GM10847 (cell line): ENCODE measurements around the gene ALDH3A2.

ENCODE experiments used
- POLR2A ChIP-seq: IDR thresholded peaks from 2 replicates; pipeline ENCODE4 v1.6.1; 2011; ENCODE audit not compliant: insufficient read length; ENCODE audit errors: extremely low read depth

Gene ALDH3A2

DNA sequence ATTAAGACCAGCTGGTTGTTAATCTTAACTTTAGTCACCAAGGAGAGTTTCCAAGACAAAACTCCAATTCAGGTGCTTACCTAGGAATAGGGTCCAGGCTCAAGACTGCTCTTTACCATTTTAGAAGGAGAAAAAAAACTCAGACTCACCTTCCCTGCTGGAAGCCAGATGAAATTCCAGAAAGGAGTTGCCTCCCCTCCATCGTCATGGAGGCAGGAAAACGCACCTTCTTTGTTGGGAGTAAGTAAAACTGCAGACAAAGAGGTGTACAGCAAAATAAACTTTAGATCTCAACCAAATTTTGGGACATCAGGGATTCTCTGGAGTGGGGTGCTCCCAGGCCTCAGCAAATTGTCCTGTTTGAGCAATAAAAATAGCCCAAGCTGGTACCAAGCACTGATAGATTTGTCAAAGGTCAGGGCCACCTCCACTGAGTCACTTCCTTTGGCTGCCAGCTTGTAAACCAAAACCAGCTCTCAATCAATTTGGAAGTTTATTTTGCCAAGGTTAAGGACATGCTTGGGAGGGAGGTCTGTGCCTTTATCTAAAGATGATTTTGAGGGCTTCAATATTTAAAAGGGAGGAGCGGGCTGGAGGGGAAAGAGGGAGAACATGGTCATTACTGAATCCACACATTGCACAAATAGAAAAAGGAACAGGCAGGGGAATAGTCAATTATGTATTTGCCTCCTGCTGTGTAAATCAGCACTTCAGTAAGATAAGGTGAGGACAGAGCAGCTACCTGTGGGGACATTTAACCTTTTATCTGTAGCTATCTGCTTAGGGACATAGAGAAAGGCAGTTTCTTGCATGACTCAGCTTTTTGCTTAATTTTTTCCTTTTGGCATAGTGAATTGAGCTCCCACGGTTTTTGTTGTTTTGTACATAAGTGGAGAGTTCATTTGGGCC lies 1.5 kb upstream of the ALDH3A2 start:
- TF ChIP-seq POLR2A = no peak

DNA sequence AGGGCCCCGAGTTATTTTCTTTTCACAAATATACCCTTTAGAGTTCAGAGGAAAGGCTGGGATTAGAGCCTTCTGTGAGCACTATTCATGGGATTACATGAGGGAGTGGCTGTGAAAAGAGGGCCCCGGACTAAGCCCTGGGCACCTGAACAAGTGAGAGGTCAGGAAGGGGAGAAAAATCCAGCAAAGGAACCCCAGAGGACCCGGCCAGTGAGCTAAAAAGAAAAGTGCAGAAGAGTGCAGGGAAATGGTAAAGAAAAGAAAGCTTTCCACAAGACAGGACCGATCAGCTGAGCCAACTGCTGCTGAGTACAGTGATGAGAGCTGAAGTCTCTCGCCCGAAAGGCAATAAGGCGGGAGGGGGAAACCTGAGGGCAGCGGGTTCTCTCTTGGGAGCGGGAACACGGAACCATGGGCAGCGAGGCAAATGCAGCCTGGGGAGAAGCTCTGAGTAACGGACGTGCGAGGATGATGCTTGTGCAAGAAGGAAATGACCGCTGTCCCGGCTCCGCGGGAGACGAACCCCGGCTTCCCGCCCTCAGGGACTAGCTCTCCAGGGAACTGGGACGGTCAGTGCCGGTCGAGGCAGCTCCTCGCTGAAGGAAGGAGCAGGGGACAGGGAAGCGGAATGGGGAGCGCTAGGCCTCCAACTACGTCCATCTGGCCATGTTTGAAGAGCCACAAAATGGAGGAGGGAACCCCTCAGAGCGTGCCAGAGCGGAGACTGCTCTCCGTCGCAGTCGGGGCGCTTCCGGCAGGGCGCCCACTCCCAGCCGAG lies 665 bp upstream of the ALDH3A2 start:
- TF ChIP-seq POLR2A = no peak

DNA sequence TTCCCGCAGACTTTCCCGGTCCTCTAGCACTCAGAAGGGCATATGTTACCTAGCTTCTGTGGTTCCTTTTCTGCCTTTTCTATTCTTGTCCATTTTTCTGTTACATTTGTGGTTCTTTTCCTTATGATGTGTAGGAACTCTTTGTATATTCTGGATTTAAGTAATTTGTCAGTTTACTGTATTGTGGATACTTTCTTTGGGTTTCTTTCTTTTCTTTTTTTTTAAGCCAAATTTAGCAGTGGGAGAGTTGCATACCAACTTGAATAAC lies 657 bp downstream of the ALDH3A2 start:
- no peak for TF ChIP-seq POLR2A

DNA sequence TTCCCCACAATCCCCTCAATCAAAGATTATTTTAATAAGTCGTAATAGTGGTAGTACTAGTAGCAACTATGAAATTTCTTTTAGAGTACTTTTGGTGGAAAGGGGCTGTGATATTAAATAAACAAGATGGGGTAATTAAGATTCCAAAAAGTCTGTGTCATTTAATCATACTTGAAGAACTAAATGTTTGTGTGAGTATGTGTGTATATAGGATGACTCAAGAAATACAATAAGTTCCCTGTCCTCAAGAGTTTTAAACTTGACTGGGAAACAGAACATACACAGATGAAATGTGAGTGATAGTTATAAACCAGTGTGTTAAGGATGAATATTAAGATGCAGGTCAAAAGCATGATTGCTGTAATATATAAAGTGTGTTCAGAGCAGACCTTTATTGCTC lies 2.3 kb downstream of the ALDH3A2 start:
- TF ChIP-seq POLR2A = no peak

DNA sequence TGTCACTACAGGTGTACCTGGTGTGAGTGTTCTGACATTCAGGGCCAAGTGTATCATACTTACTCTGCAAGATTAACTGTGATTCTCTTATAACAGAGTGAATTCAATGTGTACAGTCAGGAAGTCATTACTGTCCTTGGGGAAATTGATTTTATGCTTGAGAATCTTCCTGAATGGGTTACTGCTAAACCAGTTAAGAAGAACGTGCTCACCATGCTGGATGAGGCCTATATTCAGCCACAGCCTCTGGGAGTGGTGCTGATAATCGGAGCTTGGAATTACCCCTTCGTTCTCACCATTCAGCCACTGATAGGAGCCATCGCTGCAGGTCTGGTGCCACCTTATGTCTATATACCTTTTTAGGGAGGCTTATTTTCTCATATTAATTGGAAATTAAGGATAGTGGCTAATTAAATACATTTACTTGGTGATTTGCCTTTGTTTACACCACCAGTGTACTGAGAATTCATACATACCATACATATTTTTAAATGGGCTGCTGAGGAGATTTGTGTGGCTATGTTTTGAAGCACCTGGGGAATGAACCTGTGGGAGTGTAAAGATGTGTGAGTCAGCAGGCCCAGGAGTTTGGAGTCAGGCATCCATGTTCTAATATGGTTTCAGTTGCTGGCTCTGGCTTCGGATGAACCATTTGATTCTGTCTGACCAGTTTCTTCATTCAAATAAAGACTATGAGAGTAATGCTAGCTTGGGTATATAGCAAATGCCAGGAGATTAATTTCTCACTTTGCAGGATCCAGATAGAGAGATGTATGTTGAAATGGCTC lies 3.1 kb downstream of the ALDH3A2 start:
- no peak for TF ChIP-seq POLR2A

DNA sequence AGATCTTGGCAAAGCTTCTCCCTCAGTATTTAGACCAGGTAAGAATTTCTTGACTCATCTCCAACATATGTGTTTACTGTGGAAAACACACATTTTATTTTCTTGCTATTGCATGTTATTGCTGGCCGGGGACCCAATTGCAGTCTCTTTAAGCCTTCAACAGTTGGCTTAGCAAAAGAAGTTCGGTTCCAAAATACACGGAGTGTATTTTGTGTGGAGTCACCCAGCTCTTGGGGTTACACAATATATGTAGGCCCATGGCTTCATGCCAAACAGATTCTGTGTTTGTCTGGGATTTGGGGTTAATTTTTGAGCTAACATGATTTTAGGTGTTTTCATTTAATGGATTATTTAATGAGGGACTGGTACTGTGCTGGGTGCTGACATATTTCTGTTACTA lies 4.0 kb downstream of the ALDH3A2 start:
- no peak for TF ChIP-seq POLR2A

DNA sequence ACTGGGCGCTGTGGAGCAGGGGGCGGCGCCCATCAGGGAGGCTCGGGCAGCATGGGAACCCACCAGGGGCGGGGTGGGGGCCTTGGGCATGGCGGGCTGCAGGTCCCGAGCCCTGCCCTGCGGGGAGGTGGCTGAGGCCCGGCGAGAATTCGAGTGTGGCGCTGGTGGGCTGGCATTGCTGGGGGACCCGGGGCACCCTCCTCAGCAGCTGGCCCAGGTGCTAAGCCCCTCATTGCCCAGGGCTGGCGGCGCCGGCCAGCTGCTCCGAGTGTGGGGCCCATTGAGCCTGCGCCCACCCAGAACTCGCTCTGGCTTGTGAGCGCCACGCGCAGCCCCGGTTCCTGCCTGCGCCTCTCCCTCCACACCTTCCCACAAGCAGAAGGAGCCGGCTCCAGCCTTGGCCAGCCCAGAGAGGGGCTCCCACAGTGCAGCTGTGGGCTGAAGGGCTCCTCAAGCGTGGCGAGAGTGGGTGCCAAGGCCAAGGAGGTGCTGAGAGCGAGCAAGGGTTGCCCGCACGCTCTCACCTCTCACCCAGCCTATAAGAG lies 5.9 kb downstream of the ALDH3A2 start:
- TF ChIP-seq POLR2A = no peak

DNA sequence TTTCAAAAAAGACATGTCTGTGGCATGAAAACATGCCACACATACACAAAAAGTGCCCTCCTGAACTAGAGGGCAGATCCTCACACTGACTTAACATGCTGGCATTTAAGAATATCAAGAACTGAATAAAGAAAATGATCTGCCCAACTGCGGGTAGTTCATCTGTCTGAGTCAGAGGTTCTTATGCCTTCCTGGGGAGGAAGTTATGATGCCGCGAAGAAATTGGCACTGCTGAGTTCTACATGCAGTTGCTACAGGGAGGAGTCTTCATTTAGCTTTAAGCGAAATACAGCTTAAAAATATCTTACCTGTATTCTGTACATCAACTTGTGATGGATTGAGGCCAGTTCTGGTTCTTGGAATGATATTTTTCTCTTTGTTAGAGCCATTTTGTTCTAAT lies 6.3 kb downstream of the ALDH3A2 start:
- TF ChIP-seq POLR2A = no peak

DNA sequence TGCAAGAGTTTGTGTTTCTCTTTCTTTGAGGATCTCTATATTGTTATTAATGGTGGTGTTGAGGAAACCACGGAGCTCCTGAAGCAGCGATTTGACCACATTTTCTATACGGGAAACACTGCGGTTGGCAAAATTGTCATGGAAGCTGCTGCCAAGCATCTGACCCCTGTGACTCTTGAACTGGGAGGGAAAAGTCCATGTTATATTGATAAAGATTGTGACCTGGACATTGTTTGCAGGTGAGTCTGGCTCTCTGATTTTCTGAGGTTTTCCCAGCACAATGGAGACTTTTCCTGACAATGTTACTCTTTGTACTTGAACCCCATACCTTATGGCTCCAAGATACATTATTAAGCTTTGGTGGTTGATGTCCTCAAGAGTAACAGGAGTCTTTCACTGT lies 7.8 kb downstream of the ALDH3A2 start:
- no peak for TF ChIP-seq POLR2A

DNA sequence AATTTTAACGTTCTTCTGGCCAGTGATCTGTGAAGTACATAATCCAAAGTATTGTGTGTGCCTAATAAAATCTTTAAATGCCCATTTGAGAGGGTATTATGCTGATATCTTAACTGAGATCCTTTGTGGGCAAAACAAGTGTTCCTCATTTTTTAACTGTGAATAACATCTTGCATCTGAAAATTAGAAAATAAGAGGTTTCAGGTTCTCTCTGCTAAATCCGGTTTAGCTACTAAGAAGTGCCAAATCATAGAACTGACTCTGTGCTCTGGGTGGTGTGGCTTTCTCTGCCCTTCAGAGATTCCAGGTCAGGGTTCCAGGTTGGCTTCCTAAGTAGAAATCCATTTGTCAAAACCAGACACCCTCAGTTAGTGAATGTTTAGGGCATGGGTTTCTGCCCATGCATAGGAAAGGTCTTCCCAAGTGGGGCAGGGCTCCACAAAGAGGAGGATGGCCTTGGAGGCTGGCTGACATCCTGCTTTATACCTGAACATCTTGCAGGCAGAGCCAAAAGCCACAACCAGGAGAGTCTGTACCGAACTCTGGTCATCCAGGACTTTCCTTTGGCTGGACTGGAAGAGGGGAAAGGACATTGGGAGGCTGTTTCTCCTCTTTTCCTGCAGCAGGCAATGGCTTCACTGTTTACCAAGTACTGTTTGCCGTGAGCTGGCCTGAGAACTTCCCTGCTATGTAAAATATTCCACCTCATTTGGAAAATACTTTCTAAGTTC lies 8.5 kb downstream of the ALDH3A2 start:
- no peak for TF ChIP-seq POLR2A

DNA sequence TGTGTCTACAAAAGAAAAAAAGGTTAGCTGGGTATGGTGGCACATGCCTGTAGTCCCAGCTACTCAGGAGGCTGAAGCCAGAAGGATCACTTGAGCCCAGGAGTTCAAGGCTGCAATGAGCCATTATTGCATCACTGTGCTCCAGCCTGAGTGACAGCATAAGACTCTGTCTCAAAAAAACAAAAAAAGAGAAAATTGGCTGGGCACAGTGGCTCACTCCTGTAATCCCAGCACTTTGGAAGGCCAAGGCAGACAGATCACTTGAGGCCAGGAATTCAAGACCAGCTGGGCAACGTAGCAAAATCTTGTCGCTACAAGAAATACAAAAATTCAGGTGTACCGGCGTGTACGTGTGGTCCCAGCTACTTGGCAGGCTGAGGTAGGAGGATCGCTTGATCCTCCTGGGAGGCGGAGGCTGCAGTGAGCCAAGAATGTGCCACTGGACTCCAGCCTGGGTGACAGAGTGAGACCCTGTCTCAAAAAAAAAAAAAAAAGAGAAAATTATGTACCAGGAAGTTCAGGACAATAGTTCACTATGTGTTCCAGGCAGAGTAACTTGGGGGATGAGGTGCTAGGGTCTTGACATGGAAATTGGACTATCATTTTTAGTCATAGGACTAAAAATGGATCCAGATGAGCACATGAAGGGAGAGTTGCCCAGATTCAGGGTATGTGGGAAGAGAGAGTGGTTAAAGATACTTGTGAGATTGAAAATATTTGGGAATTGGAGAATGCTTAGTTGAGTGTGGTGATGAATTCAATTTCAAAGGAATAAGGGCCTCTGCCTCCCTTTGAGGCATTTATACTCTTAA lies 11.0 kb downstream of the ALDH3A2 start:
- TF ChIP-seq POLR2A = no peak

DNA sequence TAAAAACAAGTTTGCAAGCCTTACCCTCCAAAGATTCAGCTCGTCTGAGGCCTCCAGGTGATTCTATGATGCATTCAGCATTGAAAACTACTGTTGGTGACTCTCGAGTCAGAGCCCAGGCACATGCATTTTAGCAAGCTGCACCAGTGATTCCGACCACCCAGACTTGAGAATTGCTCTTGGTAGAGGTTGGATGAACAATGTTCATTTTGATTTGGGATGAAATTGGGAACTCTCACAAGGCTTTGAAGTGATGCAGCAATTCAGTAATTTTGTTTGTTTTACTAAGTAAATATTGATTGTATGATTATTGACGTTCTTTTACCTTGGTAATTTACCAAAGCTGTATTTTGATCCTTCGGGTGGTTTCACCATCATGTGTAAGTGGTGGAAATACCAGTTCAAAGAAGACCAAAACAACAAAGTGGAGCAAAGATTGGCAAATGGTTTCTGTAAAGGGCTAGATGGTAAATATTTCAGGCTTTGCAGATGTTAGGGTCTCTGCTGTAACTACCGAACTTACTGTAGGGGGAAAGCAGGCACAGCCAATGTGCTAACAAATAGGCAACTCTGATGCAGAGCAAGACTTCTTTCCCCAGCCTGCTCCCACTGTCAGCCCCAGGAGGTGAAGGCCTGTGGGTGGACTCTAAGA lies 11.8 kb downstream of the ALDH3A2 start:
- TF ChIP-seq POLR2A = no peak

DNA sequence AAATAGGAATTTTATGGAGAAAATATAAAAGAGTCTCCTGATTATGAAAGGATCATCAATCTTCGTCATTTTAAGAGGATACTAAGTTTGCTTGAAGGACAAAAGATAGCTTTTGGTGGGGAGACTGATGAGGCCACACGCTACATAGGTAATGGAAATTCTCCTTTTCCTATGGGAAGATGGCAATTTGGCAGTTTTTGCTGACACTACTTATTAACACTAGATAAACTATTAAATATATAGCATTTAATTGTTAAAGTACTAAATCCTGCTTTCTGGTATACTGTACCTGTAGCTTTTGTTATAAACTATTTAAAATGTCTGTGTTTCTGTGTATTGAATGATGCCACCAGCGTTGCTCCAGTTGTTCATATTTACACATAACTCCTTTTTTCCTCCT lies 12.6 kb downstream of the ALDH3A2 start:
- no peak for TF ChIP-seq POLR2A

DNA sequence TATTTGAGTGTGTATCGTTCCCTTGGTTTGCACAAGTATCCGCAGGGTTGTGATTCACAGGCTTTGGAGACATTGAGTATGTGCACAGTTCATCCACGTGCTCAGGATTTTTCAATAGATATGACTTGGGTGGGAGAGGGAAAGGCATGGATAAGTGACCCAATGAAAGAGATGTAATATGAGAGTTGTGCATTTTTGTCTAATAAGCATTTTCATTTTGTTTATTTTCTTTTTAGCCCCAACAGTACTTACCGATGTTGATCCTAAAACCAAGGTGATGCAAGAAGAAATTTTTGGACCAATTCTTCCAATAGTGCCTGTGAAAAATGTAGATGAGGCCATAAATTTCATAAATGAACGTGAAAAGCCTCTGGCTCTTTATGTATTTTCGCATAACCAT lies 14.5 kb downstream of the ALDH3A2 start:
- no peak for TF ChIP-seq POLR2A
